HG03565 (cell line): ENCODE data around the gene RNF126.

Source experiments
- ATAC-seq: cut with Tn5 transposase; IDR thresholded peaks from one replicate; pipeline ENCODE4 v1.9.1; 2021; ENCODE audit warnings: mild to moderate bottlenecking, moderate library complexity; ENCODE audit not compliant: unreplicated experiment

The RNF126 gene

GRCh38 chr19:648305-648704 is 14.7 kb downstream of the RNF126 start:
- no peak for ATAC-seq

DNA sequence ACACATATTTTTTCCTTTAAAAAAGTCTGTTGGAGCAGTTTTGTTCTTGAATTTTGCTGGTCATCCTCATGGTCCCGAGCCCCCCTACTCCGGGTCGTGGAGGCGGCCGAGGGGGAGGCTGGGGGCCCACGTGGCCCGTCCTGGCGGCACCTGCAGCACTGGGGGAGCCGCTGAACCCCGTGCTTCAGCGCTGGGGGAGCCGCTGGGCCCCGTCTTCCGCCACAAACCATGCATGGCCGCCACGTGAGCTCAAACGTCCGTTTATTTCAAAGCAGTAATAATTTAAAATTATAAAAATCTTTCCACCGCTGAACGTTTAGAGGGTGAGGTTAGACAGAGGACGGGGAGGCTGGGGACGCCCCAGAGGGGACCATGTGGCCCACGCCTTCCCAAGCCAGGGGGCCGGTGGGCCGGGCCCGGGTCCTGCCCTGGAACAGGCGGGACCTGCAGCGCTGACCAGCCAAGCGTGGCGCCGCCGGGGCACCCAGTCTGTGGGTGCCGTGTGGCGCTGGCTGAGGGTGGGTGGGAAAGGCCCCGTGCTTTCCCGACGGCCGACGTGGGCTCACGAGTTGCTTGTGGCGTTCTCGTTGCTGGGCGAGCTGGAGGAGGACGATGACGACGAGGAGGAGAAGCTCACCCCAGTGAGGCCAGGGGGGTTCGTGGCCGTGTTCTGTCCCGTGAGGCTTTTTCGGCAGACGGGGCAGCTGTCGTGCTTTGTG is 15.3 kb downstream of the RNF126 start:
- ATAC-seq: no peak

DNA sequence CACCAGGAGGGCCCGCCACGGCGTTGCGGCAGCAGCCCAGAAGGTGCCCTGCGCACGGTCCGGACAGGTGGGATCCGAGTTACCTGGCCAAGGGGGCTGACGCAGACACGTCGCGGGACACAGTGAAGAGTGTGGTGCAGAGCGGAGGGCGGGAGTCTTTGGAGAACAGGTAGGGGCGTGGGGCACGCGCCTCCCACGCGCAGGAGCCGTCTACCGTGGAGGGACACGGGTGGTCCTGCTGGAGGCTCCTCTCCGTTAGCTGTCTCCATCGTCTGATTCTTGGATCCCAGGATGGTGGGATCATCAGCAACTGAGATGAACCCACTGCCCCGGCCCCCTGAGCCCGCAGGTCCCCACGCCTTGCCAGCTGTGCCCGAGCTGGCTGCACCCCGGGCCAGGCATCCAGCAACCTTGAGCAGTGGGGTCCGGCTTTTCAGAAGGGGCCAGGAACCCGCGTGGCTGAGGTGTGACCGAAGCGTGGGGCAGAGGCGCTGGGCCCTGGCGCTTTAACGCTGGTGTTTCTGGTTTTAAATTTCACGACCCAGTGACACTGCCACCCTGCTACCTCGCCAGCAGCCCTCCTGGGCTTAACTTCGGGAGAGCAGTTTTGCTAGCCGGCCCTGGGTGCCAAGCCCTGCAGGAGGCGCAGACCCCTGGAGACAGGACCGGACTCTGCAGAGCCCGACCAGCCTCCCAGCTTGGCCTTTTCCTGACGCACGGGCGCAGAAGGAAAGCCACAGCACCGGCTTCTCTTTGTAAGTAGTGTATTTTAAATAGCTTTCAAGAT is 16.0 kb downstream of the RNF126 start:
- no peak for ATAC-seq

DNA sequence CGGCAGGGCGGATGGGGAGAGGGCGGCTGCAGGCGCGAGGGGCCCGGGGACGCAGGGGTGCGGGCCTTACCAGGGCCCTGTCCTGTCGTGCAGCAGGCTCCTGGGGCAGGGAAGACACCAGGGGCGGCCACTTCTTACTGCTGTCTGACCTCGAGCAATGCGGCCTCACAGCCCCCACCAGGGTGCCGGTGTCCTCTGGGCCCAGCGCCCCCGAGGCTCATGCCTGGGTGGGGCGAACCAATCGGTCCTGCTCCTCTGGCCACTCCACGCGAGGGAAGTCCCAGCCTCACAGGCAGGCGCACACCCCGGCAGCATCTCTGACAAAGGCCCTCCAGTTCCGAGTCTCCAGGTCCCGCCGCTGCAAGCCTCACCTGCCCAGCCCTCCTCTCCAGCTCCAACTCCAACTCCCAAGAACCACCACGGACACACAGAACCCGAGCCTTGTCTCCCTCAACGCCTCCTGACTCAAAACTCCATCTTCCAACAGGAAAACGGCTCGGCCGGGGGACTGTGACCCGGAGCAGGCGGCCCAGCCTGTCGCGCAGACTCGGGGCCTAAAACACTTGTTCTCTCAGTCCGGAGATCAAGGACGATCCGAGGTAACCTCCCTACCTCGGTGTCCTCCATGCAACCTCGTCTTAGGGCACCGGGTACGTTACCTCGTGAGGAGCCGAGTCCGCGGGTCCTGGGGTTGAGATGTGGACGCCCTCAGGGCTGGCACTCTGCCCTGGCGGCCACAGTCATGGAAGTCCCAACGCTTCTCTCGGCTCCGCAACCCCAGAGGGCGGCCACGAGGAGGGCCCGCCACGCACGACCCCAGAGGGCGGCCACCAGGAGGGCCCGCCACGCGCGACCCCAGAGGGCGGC is 16.9 kb downstream of the RNF126 start:
- no peak for ATAC-seq

DNA sequence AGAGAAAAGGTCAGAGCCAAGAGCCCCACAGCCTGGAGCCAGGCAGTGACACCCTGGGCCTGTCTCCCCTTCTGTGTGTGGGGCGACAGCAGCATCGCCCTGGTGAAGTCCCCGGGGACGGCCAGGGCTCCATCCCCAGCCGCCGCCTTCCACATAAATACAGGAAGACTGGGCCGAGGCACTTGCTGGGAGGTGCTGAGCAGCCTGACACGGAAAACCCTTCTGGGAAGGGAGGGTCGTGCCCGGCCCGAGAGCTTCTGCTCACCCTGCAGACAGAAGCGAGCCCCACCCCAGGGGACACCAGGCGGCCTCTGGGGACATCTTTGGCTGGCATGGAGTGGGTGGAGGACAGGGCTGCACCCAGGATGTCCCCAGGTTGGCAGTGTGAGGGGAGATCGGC is 18.2 kb downstream of the RNF126 start:
- no peak for ATAC-seq

- ATAC-seq: no peak
Observed at GRCh38 chr19:644363-644762, 18.7 kb downstream of the RNF126 start.

DNA sequence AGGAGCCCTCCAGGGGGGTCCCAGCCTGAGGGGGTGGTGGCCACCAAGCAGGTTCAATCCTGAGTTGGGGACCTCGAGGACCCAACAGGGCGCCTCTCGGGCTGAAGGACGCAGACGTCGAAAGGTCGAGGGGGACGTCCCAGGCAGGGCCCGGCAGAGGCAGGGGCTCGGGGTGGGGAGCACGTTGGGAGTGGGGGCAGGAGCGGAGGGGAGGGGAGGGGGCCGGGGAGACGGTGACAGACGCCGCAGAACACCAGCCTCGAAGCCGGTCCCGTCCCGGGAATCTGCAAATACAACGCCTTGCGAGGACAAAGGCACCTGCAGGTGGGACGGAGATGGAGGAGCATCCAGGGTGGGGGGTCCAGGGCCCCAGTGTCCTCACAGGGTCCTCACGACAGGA is 19.3 kb downstream of the RNF126 start:
- ATAC-seq: no peak

DNA sequence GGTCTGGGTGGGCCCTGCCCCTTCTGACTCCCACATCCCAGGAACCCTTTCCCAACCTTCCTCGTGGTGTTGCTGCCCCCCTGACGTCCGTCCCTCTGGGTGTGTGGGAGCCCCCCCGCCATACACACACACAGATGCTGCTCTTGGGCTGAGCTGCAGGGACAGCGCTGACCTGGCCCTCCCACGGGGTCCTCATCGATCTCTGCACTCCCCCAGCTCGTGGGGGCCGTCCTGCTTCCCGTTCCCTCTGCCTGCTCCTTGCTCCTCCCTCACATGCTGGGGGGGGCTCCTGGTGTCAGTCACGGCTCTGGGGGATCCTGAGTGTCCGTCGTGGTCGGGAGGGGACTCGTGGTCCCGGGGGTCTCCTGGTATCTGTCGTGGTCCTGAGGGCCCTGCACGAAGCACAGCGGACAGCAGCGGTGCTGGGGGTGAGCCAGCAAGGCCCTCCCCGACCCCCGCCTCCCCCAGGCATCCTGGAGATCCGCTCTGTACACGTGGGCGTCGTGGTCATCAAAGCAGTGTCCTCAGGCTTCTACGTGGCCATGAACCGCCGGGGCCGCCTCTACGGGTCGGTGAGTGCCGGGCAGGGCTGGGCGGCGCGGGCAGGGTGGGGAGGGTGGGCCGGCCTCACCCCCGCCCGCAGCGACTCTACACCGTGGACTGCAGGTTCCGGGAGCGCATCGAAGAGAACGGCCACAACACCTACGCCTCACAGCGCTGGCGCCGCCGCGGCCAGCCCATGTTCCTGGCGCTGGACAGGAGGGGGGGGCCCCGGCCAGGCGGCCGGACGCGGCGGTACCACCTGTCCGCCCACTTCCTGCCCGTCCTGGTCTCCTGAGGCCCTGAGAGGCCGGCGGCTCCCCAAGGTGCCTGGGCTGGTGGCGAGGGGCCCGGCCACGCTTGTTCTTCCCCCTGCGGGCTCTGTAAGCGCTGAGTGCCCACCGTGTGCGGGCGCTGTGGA is 20.0 kb downstream of the RNF126 start:
- no peak for ATAC-seq

GRCh38 chr19:641702-642101 is 21.3 kb downstream of the RNF126 start:
- ATAC-seq: no peak

DNA sequence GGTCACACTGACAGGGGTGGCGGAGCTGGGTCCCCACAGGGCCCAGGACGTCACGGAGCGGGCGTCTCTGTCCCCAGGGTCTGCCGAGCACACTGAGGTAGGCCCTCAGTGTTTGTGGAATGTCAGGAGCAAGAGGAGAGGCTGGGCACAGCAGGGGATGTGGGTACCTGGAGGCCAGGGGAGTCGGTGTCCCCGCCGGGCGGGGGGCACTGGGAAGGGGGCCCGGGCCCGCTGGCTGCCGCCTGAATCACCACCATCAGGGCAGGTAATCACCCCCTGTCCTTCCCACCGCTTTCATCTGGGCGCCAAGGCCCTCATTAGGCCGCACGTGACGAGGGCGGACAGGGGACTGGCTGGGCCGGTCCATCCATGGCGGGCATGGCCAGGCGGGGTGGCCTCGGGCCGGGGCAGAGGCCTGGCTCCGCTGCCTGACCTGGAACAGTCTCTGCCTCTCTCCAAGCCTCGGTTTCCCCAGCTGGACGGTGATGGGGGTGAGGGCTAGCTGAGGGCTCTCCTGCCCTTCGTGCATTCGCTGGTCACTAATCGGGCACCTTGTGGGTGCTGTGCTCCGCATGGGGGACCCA is 22.3 kb downstream of the RNF126 start:
- no peak for ATAC-seq

- no peak for ATAC-seq
Observed at GRCh38 chr19:640161-640558, 22.9 kb downstream of the RNF126 start.

DNA sequence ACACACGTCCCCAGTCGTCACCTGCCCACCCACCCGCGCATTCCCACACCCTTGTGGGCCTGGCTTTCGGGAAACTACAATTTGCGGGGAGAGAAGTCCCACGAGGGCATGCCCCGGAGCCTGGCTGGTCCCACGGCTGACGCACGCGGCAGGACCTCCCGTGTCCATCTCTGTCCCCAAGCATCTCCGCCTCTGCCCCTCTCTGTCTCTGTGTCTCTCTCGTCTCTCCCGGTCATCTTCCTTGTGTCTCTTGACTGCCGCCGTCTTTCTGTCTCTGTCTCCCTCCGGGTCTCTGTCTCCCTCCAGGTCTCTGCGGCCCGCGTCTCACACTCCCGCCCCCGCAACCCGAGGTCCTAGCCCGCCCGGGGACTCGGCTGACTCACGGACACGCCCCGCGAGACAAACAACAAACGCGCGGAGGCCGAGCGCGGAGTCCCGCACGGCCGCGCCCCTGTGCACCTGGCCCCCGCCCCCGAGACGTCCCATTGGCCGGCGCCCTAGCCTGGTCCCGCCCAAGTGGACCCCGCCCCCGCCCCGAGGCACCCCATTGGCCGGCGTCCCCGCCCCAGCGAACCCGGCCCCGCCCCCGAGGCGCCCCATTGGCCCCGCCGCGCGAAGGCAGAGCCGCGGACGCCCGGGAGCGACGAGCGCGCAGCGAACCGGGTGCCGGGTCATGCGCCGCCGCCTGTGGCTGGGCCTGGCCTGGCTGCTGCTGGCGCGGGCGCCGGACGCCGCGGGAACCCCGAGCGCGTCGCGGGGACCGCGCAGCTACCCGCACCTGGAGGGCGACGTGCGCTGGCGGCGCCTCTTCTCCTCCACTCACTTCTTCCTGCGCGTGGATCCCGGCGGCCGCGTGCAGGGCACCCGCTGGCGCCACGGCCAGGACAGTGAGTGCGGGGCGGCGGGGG is 23.5 kb downstream of the RNF126 start, which contains the start of gene FGF22:
FGF22 (plus strand) TSS at position 627 of the 908 bp plus-strand sequence; CDS start at position 674, 47 bp downstream.
- ATAC-seq: no peak

GRCh38 chr19:638906-639252 is 24.1 kb downstream of the RNF126 start:
- no peak for ATAC-seq

DNA sequence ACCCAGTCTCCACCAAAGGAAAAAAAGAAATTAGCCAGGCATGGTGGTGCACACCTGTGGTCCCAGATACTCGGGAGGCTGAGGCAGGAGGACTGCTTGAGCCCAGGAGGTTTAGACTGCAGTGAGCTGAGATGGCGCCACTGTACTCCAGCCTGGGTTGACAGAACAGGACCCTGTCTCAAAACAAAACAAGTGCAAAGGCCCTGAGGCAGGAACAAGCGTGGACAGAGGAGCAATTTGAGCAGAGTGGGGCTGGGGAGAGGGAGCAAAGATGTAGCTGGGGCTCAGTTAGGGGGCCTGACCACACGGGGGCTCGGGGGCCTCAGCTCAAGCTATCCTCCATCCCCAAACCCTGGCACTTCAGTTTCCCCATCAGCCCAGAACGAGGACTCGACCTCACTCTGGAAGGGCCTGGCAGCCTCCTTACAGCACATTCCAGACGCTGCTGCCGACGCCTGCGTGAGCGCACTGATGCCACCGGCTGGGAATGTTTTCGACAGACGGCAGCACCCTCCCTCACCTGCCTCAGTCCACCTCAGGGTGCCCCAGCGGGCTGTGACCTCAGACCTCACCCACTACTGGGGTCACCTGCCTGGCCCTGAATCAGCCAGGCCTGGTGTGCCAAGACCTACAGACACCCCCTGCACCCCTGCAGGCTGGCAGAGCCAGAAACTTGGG is 27.9 kb downstream of the RNF126 start:
- no peak for ATAC-seq

- ATAC-seq: no peak
Observed at GRCh38 chr19:633786-634639, 29.0 kb downstream of the RNF126 start.

- peak; percentile 85 for ATAC-seq
Observed at GRCh38 chr19:633068-633785, 29.8 kb downstream of the RNF126 start, which contains the start of gene POLRMT. Gene POLRMT (minus strand): TSS chr19:633537. CDS start chr19:633512, 25 bp downstream.
